GM06990 (cell line): ENCODE data around the gene BBS9.

Source experiments
- DNase-seq: peaks from one replicate; pipeline ENCODE4 v3.0.0-alpha.2; 2011; ENCODE audit not compliant: insufficient read length; ENCODE audit errors: extremely low read depth
- H3K27me3 ChIP-seq: replicated peaks from 2 replicates; pipeline ENCODE4 v1.6.0; 2011; ENCODE audit warnings: low read length; ENCODE audit not compliant: control insufficient read depth, insufficient read depth
- H3K36me3 ChIP-seq: 2 replicates; pipeline ENCODE4 v1.5.1; 2011; ENCODE audit warnings: low read length; ENCODE audit not compliant: control insufficient read depth, insufficient read depth
- H3K4me3 ChIP-seq: replicated peaks from 2 replicates; pipeline ENCODE4 v1.5.1; 2011; ENCODE audit warnings: low read depth, mild to moderate bottlenecking, control low read depth, low read length
- TF ChIP-seq, protein P1 (sequence below): IDR thresholded peaks from 2 replicates; pipeline ENCODE4 v1.5.1; 2011; ENCODE audit warnings: low read length, control low read depth, mild to moderate bottlenecking, inconsistent platforms; ENCODE audit not compliant: insufficient read depth, poor library complexity, severe bottlenecking

Gene BBS9

DNA sequence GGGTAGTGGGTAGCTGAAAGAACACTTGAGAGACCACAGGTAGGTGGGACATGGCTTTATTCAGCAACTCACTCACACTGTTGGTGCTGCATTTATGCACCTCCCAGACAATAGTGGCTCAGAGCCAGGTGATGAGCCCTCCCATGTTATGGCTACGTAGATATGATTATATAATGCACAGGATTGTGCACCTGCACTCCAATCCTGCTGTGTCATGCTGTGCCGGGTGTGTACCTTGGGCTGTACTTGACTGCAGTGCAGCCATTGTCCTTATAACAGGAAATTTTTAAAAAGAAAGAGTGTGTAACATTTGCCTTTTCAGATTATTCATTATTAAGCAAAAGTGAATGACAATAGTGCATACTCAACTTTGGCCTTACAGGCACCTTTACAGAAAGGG is 409.8 kb downstream of the BBS9 start:
- Histone ChIP-seq H3K27me3 (no peaks in the 10 kb centered on the region), H3K4me3 (no peak overlapping the region), H3K36me3 (no peaks in the 10 kb centered on the region)
- TF ChIP-seq, protein P1, sequence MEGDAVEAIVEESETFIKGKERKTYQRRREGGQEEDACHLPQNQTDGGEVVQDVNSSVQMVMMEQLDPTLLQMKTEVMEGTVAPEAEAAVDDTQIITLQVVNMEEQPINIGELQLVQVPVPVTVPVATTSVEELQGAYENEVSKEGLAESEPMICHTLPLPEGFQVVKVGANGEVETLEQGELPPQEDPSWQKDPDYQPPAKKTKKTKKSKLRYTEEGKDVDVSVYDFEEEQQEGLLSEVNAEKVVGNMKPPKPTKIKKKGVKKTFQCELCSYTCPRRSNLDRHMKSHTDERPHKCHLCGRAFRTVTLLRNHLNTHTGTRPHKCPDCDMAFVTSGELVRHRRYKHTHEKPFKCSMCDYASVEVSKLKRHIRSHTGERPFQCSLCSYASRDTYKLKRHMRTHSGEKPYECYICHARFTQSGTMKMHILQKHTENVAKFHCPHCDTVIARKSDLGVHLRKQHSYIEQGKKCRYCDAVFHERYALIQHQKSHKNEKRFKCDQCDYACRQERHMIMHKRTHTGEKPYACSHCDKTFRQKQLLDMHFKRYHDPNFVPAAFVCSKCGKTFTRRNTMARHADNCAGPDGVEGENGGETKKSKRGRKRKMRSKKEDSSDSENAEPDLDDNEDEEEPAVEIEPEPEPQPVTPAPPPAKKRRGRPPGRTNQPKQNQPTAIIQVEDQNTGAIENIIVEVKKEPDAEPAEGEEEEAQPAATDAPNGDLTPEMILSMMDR, result no peak
- DNase-seq, result no peak

DNA sequence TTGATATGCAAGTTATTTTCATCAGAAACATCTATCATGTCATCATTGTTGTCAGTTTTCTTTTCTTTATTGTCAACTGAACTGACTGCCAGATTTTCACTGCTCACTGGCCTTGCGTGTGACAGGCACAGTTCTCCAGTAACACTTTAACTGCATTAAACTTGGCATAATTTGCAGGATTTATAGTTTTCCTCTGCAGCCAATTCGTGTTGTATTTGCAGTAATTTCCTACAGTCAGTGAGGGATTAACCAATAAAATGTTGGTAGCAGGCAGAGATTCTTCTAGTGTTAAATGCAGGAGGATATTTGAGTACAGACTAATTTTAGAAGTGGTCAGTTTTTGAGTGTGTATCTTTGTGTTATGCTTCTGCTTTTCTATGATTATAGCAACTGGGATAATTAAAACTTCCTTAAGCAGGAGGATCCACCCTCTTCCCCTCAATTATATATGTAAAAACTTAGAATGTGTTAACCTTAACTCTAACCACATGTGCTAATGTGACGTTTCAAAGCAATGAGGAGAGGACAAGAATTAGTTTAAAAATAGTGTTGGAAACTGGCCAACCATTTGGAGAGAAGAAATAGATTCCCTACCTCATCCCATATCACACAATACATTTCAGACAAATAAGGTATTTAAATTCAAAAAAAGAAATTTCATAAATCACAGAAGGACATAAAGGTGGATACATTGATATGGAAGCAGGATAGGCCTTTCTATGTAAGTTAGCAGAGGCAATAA is 410.5 kb downstream of the BBS9 start:
- no peak for DNase-seq
- no peaks in the 10 kb centered on the region for H3K27me3 ChIP-seq
- TF ChIP-seq, protein P1, result no peak
- H3K36me3 ChIP-seq, result no peaks in the 10 kb centered on the region
- no peak overlapping the region for H3K4me3 ChIP-seq

DNA sequence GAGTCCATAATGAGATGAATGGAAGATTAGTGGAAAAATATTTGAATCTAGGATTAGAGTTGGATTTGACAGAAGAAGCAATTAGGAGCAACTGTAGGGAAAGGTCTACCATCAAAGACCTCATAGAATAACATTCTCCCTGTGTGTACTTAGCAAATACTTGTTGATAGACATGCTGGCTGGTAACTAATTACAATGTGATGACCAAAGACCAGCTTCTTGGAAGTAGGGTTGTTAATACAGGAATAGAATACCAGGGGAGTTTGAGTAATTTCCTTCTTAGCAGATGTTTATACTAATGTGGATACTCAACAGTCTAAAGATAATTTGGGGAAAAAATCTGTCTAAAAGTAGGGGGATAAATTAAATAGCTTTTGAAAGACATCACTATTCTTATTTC is 418.5 kb downstream of the BBS9 start:
- no peaks in the 10 kb centered on the region for H3K27me3 ChIP-seq

DNA sequence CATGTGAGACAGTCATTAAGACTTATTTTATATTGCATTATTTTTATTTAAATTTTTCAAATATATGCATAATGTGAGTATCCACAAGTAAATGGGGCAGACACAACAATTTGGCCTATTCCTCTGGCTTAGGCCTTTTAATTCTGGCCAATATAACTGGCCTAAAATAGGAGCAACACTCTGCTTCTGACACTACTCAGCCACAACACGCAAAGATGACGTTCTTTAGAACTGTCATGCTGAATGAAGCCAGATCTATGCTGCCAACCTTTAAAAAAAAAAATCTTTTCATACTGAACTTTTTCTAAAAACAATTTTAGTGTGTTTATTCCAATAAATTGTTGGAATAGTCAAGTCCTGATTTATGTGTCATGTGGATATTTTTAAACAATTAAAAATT is 421.0 kb downstream of the BBS9 start:
- no peak overlapping the region for H3K4me3 ChIP-seq
- DNase-seq, result no peak
- H3K36me3 ChIP-seq, result no peaks in the 10 kb centered on the region
- TF ChIP-seq, protein P1, result no peak
- no peaks in the 10 kb centered on the region for H3K27me3 ChIP-seq

More for the DNA sequence above, 418.5 kb downstream of the BBS9 start:
- H3K4me3 ChIP-seq, result no peak overlapping the region
- TF ChIP-seq, protein P1, result no peak
- no peaks in the 10 kb centered on the region for H3K36me3 ChIP-seq
- DNase-seq, result no peak

DNA sequence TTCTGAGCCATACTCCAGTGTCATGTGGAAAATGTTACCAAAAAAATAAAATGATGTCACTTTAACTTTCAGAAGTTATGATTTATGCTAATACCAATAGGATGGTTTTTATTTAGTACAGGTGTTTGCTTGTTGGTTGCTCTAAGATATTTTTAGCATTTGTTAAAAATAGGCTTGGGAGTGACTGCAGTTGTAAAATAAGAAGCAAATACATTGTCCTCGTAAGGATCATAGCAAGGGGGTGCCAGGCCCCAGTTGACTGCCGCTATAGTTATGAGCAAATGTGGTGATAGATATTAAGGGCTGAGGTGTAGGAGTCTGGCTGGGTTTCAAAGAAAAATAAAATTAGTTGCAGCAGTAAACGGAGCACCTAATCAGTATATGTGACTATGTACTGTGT is 421.6 kb downstream of the BBS9 start:
- TF ChIP-seq, protein P1, result no peak
- no peak for DNase-seq
- Histone ChIP-seq H3K4me3 (no peak overlapping the region), H3K36me3 (no peaks in the 10 kb centered on the region), H3K27me3 (no peaks in the 10 kb centered on the region)

DNA sequence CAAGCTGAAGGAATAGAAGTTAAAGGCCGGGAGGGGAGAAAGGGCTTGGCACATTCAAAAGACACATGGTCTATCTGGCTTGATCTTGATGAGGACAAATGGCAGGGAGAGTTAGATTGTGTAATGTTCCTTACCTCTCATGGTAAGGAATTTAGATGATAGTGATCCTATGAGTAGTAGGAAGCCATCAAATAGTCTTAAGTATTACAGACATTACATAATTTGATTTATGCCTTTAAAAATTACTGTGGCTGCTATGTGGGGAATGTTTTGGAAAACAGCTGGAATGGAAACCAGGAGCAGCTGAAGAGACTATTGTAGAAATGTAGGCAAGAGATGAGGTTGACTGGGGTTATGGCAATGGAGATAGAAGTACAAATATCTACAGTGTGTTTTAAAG is 424.7 kb downstream of the BBS9 start:
- Histone ChIP-seq H3K27me3 (no peaks in the 10 kb centered on the region), H3K36me3 (no peaks in the 10 kb centered on the region), H3K4me3 (no peak overlapping the region)
- DNase-seq, result no peak
- TF ChIP-seq, protein P1, result no peak
